ENCODE measurements around the gene SHISA6. TPM values are rescaled to one million over a fixed set of nuclear protein-coding genes. Genes with fewer than 3 reads are reported as not detected.

The SHISA6 gene
- total RNA-seq, 1 experiment from 2014 or later = not detected

DNA sequence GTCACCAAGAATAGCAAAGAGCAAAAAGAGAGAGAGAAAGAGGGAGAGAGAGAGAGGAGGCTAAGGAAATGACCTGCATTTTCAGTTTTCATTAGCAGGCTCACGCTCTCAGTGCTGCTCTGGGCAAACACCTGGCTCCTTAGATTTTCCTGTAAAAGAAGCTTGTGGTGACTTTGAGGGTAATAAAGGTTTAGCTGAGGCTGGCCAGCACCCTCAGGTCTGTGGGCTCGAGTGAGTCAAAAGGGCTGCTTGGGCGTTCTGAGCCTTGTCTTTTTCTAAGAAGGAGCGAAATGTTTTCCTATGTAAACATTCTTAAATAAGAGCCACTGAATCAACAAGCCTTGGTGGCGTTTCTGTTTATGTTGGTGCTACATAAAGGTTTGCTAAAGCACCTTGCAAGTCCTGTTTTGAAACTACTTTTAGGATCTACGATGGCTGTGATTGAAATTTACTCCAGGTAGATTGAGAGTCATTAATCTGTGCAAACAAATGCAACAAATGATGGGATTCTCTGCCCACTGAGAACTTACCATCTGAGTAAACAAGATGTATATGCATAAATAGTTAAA is 38.8 kb downstream of the SHISA6 start:
- no TSS peak for BruUV-seq (replicated peaks)
- no peaks in the 10 kb centered on the region for H3K36me3 ChIP-seq (ENCODE audit: control insufficient read depth, insufficient read depth, low read length)
- H3K4me3 ChIP-seq (ENCODE audit: low read depth in 2 of 2, low read length in 2 of 2) = no peak overlapping the region
- no peaks in the 10 kb centered on the region for H3K27me3 ChIP-seq (ENCODE audit: control insufficient read depth, insufficient read depth, low read length)
- no peak overlapping the region for H3K27ac ChIP-seq (ENCODE audit: low read length)
- H3K4me1 ChIP-seq (ENCODE audit: control insufficient read depth, insufficient read depth, low read length) = no peaks in the 10 kb centered on the region
- intact Hi-C loops (cut with micrococcal nuclease; ENCODE audit: unreplicated experiment) (no loop called here), in situ Hi-C loops (cut with HindIII; ENCODE audit: low pct_unique_long_range_greater_than_20kb, low sequenced_read_pairs) (no loop called here)
- no peaks in the 10 kb centered on the region for H3K9me3 ChIP-seq (ENCODE audit: control insufficient read depth, insufficient read depth, low read depth, low read length)
- ChIA-PET CTCF (no interaction called here), POLR2A (no interaction called here)
- no peak for ATAC-seq
- no peak for DNase-seq (ENCODE audit: low read depth, low spot score)
- no peak for TF ChIP-seq POLR2AphosphoS5 (IDR thresholded peaks at IDR 0.05; ENCODE audit: low read depth, low read length)
- TF ChIP-seq, protein P1, sequence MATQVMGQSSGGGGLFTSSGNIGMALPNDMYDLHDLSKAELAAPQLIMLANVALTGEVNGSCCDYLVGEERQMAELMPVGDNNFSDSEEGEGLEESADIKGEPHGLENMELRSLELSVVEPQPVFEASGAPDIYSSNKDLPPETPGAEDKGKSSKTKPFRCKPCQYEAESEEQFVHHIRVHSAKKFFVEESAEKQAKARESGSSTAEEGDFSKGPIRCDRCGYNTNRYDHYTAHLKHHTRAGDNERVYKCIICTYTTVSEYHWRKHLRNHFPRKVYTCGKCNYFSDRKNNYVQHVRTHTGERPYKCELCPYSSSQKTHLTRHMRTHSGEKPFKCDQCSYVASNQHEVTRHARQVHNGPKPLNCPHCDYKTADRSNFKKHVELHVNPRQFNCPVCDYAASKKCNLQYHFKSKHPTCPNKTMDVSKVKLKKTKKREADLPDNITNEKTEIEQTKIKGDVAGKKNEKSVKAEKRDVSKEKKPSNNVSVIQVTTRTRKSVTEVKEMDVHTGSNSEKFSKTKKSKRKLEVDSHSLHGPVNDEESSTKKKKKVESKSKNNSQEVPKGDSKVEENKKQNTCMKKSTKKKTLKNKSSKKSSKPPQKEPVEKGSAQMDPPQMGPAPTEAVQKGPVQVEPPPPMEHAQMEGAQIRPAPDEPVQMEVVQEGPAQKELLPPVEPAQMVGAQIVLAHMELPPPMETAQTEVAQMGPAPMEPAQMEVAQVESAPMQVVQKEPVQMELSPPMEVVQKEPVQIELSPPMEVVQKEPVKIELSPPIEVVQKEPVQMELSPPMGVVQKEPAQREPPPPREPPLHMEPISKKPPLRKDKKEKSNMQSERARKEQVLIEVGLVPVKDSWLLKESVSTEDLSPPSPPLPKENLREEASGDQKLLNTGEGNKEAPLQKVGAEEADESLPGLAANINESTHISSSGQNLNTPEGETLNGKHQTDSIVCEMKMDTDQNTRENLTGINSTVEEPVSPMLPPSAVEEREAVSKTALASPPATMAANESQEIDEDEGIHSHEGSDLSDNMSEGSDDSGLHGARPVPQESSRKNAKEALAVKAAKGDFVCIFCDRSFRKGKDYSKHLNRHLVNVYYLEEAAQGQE (IDR thresholded peaks at IDR 0.05; ENCODE audit: insufficient read depth in 1 of 2, low read depth in 2 of 2, low read length in 1 of 2) = no peak

DNA sequence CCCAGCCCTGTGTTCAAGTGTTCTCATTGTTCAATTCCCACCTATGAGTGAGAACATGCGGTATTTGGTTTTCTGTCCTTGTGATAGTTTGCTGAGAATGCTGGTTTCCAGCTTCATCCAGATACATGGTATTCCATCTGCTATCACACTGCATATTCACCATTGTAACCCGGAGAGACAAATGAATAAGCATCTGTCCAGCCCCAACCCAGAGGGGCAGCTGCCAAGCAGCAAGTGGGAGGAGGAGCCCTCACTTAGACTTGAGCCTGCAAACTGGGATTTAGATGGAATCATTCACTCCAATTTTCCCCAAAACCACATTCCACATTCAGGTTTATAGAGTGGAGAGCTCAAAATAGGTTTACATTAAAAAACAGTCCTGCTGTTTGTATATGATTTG is 41.6 kb downstream of the SHISA6 start:
- no peak overlapping the region for H3K27ac ChIP-seq (ENCODE audit: low read length)
- no TSS peak for BruUV-seq (replicated peaks)
- intact Hi-C loops (cut with micrococcal nuclease; ENCODE audit: unreplicated experiment) = no loop called here
- no peak overlapping the region for H3K4me3 ChIP-seq (ENCODE audit: low read depth in 2 of 2, low read length in 2 of 2)
- no peaks in the 10 kb centered on the region for H3K36me3 ChIP-seq (ENCODE audit: control insufficient read depth, insufficient read depth, low read length)
- no peaks in the 10 kb centered on the region for H3K27me3 ChIP-seq (ENCODE audit: control insufficient read depth, insufficient read depth, low read length)
- TF ChIP-seq, protein P1 (IDR thresholded peaks at IDR 0.05; ENCODE audit: insufficient read depth in 1 of 2, low read depth in 2 of 2, low read length in 1 of 2) = no peak
- no peak for TF ChIP-seq POLR2AphosphoS5 (IDR thresholded peaks at IDR 0.05; ENCODE audit: low read depth, low read length)
- TF ChIP-seq TCF7L2 (IDR thresholded peaks at IDR 0.05; ENCODE audit: low read depth, low read length) = no peak
- no peak for TF ChIP-seq SIN3A (IDR thresholded peaks at IDR 0.05; ENCODE audit: borderline replicate concordance, insufficient read depth, low read depth, low read length)
- TF ChIP-seq, protein P2, sequence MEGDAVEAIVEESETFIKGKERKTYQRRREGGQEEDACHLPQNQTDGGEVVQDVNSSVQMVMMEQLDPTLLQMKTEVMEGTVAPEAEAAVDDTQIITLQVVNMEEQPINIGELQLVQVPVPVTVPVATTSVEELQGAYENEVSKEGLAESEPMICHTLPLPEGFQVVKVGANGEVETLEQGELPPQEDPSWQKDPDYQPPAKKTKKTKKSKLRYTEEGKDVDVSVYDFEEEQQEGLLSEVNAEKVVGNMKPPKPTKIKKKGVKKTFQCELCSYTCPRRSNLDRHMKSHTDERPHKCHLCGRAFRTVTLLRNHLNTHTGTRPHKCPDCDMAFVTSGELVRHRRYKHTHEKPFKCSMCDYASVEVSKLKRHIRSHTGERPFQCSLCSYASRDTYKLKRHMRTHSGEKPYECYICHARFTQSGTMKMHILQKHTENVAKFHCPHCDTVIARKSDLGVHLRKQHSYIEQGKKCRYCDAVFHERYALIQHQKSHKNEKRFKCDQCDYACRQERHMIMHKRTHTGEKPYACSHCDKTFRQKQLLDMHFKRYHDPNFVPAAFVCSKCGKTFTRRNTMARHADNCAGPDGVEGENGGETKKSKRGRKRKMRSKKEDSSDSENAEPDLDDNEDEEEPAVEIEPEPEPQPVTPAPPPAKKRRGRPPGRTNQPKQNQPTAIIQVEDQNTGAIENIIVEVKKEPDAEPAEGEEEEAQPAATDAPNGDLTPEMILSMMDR (IDR thresholded peaks at IDR 0.05) = no peak
- no peaks in the 10 kb centered on the region for H3K9me3 ChIP-seq (ENCODE audit: control insufficient read depth, insufficient read depth, low read depth, low read length)
- CTCF ChIA-PET = no interaction called here
- ATAC-seq (no peak), DNase-seq (ENCODE audit: low read depth, low spot score) (no peak)
- no peaks in the 10 kb centered on the region for H3K4me1 ChIP-seq (ENCODE audit: control insufficient read depth, insufficient read depth, low read length)
- POLR2A ChIA-PET = no interaction called here
- in situ Hi-C loops (cut with HindIII; ENCODE audit: low pct_unique_long_range_greater_than_20kb, low sequenced_read_pairs) = no loop called here

All from Panc1 (cell line).